Nephron (organoid): ENCODE data around the gene PRPF6.

Source experiments
- H3K27ac Mint-ChIP-seq, 3 experiments: 2 replicates each; pipeline ENCODE4 v1.8.0; 2020; ENCODE audit warnings: mixed read lengths in 3 of 3, mild to moderate bottlenecking in 2 of 3, moderate library complexity in 1 of 3
- H3K27me3 Mint-ChIP-seq: 2 replicates; pipeline ENCODE4 v1.8.0; 2021; ENCODE audit warnings: low read depth, mild to moderate bottlenecking, moderate library complexity, mixed read lengths
- H3K36me3 Mint-ChIP-seq: 2 replicates; pipeline ENCODE4 v1.8.0; 2020; ENCODE audit warnings: low read depth, mixed read lengths
- H3K4me1 Mint-ChIP-seq: 2 replicates; pipeline ENCODE4 v1.8.0; 2020; ENCODE audit warnings: mixed read lengths
- H3K4me3 Mint-ChIP-seq, 3 experiments: 2 replicates each; pipeline ENCODE4 v1.8.0; 2020; ENCODE audit warnings: mild to moderate bottlenecking in 3 of 3, mixed read lengths in 3 of 3, moderate library complexity in 2 of 3
- H3K9me3 Mint-ChIP-seq: 2 replicates; pipeline ENCODE4 v1.8.0; 2020; ENCODE audit warnings: mixed read lengths
- CTCF ChIP-seq, 3 experiments: fragments of 200-600 bp; sonication (generic); IDR thresholded peaks; one replicate each; pipeline ENCODE4 v1.5.0; 2021; ENCODE audit warnings: antibody characterized with exemption in 3 of 3; ENCODE audit not compliant: unreplicated experiment in 3 of 3

The PRPF6 gene

DNA sequence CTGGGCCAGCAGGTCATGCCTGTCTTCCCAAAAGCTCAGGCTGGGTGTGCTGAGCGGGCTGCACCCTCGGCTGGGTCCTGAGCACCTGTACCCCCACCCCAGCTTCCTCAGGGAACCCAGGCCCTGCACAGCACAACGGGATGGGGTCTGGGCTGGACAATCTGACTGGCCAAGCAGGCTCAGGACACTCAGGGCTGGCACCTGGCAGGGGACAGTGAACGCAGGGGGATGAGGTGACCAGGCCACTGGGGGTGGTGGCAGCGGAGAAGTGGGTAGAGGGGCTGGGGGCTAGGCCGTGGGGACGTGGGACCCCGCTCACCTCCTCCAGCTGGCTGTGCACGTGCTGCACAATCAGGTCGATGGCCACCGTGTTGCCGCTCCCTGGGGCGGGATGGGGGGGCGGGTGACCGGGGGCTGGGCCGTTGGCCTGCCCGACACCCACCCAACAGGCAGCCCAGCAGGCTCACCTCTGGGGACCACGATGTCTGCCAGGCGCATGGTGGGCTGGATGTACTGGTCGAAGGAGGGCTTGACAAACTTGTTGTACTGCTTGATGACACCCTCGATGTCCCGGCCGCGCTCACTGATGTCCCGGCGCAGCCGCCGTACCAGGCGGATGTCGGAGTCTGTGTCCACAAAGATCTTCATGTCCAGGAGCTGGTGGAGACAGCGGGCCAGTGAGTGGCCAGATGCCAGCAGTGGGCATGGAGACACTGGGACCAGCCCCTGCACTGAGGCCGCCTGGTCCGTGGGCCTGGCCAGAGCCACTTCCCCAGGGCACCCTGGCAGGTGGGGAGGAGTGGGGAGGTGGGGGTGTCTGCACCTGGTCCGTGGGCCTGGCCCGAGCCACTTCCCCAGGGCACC, 36.6 kb upstream of the PRPF6 start:
- H3K36me3 Mint-ChIP-seq = peaks cover 9% of the 10 kb centered on the region
- peaks cover 13% of the 10 kb centered on the region for H3K4me1 Mint-ChIP-seq
- H3K9me3 Mint-ChIP-seq = no peaks in the 10 kb centered on the region
- TF ChIP-seq CTCF (IDR thresholded peaks at IDR 0.05; ENCODE audit: unreplicated experiment in 3 of 3) = no peak
- H3K27me3 Mint-ChIP-seq = no peaks in the 10 kb centered on the region
- H3K4me3 Mint-ChIP-seq = no peak overlapping the region
- H3K27ac Mint-ChIP-seq = no peak overlapping the region

DNA sequence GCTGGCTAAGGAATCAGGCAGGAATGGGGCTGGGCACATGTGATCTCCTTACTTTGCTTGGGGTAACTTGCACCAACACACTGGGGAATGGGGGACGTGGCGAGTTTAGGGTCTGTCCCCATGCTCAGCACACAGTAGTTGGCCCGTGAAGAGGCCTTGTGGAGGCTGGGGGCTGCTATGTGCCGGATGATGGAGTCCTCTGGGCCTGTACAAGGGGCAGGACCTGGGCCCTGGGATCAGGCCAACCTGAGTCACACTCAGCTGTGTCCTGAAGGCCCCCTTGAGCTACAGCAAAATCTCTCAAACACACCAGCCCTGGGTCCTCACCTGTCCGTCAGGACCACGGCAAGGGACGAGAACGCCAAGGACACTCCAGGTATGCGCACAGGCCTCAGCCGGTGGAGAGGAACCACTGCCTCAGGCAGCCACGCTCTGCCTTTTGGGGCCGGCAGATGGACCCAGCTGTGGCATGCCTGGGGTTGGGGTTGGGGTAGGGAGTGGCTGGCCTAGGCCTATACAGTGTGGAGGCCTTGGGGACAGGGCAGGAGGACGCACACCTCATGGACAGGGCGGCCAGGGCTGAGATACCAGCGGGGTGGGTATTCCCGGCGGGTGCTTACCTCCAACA, 35.8 kb upstream of the PRPF6 start:
- Mint-ChIP-seq H3K36me3 (peaks cover 9% of the 10 kb centered on the region), H3K9me3 (no peaks in the 10 kb centered on the region), H3K27me3 (no peaks in the 10 kb centered on the region), H3K27ac (no peak overlapping the region), H3K4me1 (peaks cover 22% of the 10 kb centered on the region), H3K4me3 (no peak overlapping the region)
- no peak for TF ChIP-seq CTCF (IDR thresholded peaks at IDR 0.05; ENCODE audit: unreplicated experiment in 3 of 3)

GRCh38 chr20:63945921-63946920, 34.7 kb upstream of the PRPF6 start:
- no peak for TF ChIP-seq CTCF (IDR thresholded peaks at IDR 0.05; ENCODE audit: unreplicated experiment in 3 of 3)
- H3K27ac Mint-ChIP-seq = no peak overlapping the region
- no peaks in the 10 kb centered on the region for H3K27me3 Mint-ChIP-seq
- H3K9me3 Mint-ChIP-seq = no peaks in the 10 kb centered on the region
- H3K36me3 Mint-ChIP-seq = peaks cover 6% of the 10 kb centered on the region
- H3K4me1 Mint-ChIP-seq = peaks cover 22% of the 10 kb centered on the region
- no peak overlapping the region for H3K4me3 Mint-ChIP-seq

GRCh38 chr20:63946986-63947637, 33.8 kb upstream of the PRPF6 start:
- H3K9me3 Mint-ChIP-seq = no peaks in the 10 kb centered on the region
- H3K4me1 Mint-ChIP-seq = peaks cover 22% of the 10 kb centered on the region
- peak overlapping the region in 2 of 3 experiments; percentile 29 to 42 for H3K27ac Mint-ChIP-seq
- peaks cover 6% of the 10 kb centered on the region for H3K36me3 Mint-ChIP-seq
- TF ChIP-seq CTCF (IDR thresholded peaks at IDR 0.05; ENCODE audit: unreplicated experiment in 3 of 3) = no peak
- no peaks in the 10 kb centered on the region for H3K27me3 Mint-ChIP-seq
- no peak overlapping the region for H3K4me3 Mint-ChIP-seq

- no peak for TF ChIP-seq CTCF (IDR thresholded peaks at IDR 0.05; ENCODE audit: unreplicated experiment in 3 of 3)
- H3K9me3 Mint-ChIP-seq = no peaks in the 10 kb centered on the region
Observed at GRCh38 chr20:63947638-63948456, 33.1 kb upstream of the PRPF6 start.

More at GRCh38 chr20:63947638-63948456, 33.1 kb upstream of the PRPF6 start:
- H3K4me1 Mint-ChIP-seq = peaks cover 22% of the 10 kb centered on the region
- H3K36me3 Mint-ChIP-seq = peaks cover 3% of the 10 kb centered on the region
- H3K27ac Mint-ChIP-seq = peak overlapping the region; percentile 77 to 92 (median 84)
- H3K27me3 Mint-ChIP-seq = no peaks in the 10 kb centered on the region
- peak overlapping the region in 1 of 3 experiments; percentile 42 for H3K4me3 Mint-ChIP-seq
